K562 (cell line): ENCODE results near the gene ACAP2.

ENCODE experiments used
- ARNT ChIP-seq, 2 experiments: fragments of 450-650 bp; IDR thresholded peaks; 2 replicates each; pipeline ENCODE4 v1.6.1; 2016; ENCODE audit warnings: mild to moderate bottlenecking in 1 of 2
- CHCHD3 ChIP-seq: fragments of 250-450 bp; sonication (Bioruptor Pico); IDR thresholded peaks from 2 replicates; pipeline ENCODE4 v2.1.2; 2022; ENCODE audit warnings: mild to moderate bottlenecking
- FOSL1 ChIP-seq: fragments of 200-800 bp; sonication (Bioruptor generic); conservative IDR thresholded peaks from 2 replicates; pipeline ENCODE4 v1.6.1; 2016; ENCODE audit warnings: missing genetic modification characterization, missing compliant biosample characterization
- GATA2 ChIP-seq: sonication (generic); formaldehyde crosslinking; IDR thresholded peaks from 2 replicates; pipeline ENCODE4 v1.4.0; 2020; ENCODE audit warnings: mild to moderate bottlenecking, missing genetic modification reagents
- POLR2A ChIP-seq: fragments of 450-650 bp; conservative IDR thresholded peaks from 2 replicates; pipeline ENCODE4 v1.6.1; 2016
- SIN3A ChIP-seq, 2 experiments: fragments of 150-350 bp in 1 of 2; IDR thresholded peaks; 2 replicates each; pipeline ENCODE4 v1.6.1; 2011 to 2016; ENCODE audit warnings: borderline replicate concordance in 2 of 2, low read depth in 2 of 2, low read length in 2 of 2, mild to moderate bottlenecking in 2 of 2, moderate library complexity in 2 of 2; ENCODE audit not compliant: control insufficient read depth in 1 of 2
- ZNF263 ChIP-seq: sonication (generic); formaldehyde crosslinking; IDR thresholded peaks from 2 replicates; pipeline ENCODE4 v1.8.0; 2022; ENCODE audit warnings: mild to moderate bottlenecking, missing genetic modification reagents, borderline replicate concordance
- ZNF644 ChIP-seq: fragments of 200-800 bp; sonication (Bioruptor generic); IDR thresholded peaks from 2 replicates; pipeline ENCODE4 v1.6.1; 2016; ENCODE audit warnings: low read depth, missing genetic modification characterization, missing compliant biosample characterization
- ZNF79 ChIP-seq: fragments of 250-450 bp; sonication (Bioruptor Pico); IDR thresholded peaks from 2 replicates; pipeline ENCODE4 v1.4.0; 2020; ENCODE audit warnings: low read depth, mild to moderate bottlenecking, moderate library complexity
- TF ChIP-seq, protein P1 (sequence below), 2 experiments: fragments of 450-650 bp; IDR thresholded peaks; 2 replicates each; pipeline ENCODE4 v1.6.1; 2016
- TF ChIP-seq, protein P2 (sequence below), 3 experiments: IDR thresholded peaks in 2 of 3; conservative IDR thresholded peaks in 1 of 3; 2 replicates each; pipeline ENCODE4 v1.5.1; 2011 to 2012; ENCODE audit warnings: low read length in 3 of 3, mild to moderate bottlenecking in 3 of 3, control low read depth in 2 of 3, improper control_type of control experiment in 1 of 3, inconsistent platforms in 1 of 3, low read depth in 1 of 3, mixed read lengths in 1 of 3, moderate library complexity in 1 of 3; ENCODE audit not compliant: insufficient read depth in 2 of 3
- TF ChIP-seq, protein P3 (sequence below): sonication (generic); formaldehyde crosslinking; IDR thresholded peaks from 2 replicates; pipeline ENCODE4 v1.8.1; 2022; ENCODE audit warnings: missing genetic modification reagents
- TF ChIP-seq, protein P4 (sequence below), 2 experiments: fragments of 450-650 bp in 1 of 2; sonication (generic) in 1 of 2; formaldehyde crosslinking; conservative IDR thresholded peaks; 2 replicates each; pipeline versions ENCODE4 v1.4.0 to v1.8.1; 2020 to 2022; ENCODE audit warnings: mild to moderate bottlenecking in 1 of 2, missing genetic modification reagents in 1 of 2
- TF ChIP-seq, protein P5 (sequence below): IDR thresholded peaks from 2 replicates; pipeline ENCODE4 v1.6.1; 2012; ENCODE audit warnings: low read depth, low read length, improper control_type of control experiment, borderline replicate concordance

DNA sequence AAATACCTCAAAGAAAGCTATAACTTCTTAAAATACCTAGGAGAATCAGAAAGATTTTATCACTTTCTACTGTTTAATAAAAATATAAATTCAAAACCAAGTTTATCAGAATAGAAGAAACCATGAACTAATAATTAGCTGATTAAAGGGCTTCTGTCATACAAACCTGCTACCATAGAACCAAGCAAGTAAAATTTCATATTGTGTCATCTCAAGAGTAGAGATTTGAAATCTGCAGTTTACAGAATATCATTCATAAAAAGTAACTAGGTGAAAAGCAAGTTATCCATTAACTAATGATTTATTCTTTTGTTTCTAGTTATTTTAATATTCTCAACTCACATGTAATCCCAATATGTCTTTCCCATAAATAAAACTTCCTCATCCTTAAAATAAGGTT is 135.1 kb downstream of the ACAP2 start:
- TF ChIP-seq CHCHD3 (no peak), ZNF644 (tag) (no peak), GATA2 (no peak), ARNT (IDR thresholded peaks at IDR 0.05) (no peak), FOSL1 (no peak), POLR2A (no peak), SIN3A (IDR thresholded peaks at IDR 0.05; ENCODE audit: borderline replicate concordance in 2 of 2, control insufficient read depth in 1 of 2, low read depth in 2 of 2, low read length in 2 of 2) (no peak), ZNF263 (CRISPR knock-in tag) (no peak), ZNF79 (CRISPR knock-in tag) (no peak)
- TF ChIP-seq, protein P1, sequence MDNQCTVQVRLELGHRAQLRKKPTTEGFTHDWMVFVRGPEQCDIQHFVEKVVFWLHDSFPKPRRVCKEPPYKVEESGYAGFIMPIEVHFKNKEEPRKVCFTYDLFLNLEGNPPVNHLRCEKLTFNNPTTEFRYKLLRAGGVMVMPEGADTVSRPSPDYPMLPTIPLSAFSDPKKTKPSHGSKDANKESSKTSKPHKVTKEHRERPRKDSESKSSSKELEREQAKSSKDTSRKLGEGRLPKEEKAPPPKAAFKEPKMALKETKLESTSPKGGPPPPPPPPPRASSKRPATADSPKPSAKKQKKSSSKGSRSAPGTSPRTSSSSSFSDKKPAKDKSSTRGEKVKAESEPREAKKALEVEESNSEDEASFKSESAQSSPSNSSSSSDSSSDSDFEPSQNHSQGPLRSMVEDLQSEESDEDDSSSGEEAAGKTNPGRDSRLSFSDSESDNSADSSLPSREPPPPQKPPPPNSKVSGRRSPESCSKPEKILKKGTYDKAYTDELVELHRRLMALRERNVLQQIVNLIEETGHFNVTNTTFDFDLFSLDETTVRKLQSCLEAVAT (IDR thresholded peaks at IDR 0.05): no peak
- TF ChIP-seq, protein P2, sequence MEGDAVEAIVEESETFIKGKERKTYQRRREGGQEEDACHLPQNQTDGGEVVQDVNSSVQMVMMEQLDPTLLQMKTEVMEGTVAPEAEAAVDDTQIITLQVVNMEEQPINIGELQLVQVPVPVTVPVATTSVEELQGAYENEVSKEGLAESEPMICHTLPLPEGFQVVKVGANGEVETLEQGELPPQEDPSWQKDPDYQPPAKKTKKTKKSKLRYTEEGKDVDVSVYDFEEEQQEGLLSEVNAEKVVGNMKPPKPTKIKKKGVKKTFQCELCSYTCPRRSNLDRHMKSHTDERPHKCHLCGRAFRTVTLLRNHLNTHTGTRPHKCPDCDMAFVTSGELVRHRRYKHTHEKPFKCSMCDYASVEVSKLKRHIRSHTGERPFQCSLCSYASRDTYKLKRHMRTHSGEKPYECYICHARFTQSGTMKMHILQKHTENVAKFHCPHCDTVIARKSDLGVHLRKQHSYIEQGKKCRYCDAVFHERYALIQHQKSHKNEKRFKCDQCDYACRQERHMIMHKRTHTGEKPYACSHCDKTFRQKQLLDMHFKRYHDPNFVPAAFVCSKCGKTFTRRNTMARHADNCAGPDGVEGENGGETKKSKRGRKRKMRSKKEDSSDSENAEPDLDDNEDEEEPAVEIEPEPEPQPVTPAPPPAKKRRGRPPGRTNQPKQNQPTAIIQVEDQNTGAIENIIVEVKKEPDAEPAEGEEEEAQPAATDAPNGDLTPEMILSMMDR (IDR thresholded peaks at IDR 0.05 in 2 of 3, conservative IDR thresholded peaks at IDR 0.05 in 1 of 3; ENCODE audit: insufficient read depth in 2 of 3, low read depth in 1 of 3, low read length in 3 of 3): no peak
- TF ChIP-seq, protein P3, sequence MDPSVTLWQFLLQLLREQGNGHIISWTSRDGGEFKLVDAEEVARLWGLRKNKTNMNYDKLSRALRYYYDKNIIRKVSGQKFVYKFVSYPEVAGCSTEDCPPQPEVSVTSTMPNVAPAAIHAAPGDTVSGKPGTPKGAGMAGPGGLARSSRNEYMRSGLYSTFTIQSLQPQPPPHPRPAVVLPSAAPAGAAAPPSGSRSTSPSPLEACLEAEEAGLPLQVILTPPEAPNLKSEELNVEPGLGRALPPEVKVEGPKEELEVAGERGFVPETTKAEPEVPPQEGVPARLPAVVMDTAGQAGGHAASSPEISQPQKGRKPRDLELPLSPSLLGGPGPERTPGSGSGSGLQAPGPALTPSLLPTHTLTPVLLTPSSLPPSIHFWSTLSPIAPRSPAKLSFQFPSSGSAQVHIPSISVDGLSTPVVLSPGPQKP (CRISPR knock-in tag): no peak
- TF ChIP-seq, protein P4, sequence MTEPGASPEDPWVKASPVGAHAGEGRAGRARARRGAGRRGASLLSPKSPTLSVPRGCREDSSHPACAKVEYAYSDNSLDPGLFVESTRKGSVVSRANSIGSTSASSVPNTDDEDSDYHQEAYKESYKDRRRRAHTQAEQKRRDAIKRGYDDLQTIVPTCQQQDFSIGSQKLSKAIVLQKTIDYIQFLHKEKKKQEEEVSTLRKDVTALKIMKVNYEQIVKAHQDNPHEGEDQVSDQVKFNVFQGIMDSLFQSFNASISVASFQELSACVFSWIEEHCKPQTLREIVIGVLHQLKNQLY (CRISPR knock-in tag; conservative IDR thresholded peaks at IDR 0.05): no peak
- TF ChIP-seq, protein P5, sequence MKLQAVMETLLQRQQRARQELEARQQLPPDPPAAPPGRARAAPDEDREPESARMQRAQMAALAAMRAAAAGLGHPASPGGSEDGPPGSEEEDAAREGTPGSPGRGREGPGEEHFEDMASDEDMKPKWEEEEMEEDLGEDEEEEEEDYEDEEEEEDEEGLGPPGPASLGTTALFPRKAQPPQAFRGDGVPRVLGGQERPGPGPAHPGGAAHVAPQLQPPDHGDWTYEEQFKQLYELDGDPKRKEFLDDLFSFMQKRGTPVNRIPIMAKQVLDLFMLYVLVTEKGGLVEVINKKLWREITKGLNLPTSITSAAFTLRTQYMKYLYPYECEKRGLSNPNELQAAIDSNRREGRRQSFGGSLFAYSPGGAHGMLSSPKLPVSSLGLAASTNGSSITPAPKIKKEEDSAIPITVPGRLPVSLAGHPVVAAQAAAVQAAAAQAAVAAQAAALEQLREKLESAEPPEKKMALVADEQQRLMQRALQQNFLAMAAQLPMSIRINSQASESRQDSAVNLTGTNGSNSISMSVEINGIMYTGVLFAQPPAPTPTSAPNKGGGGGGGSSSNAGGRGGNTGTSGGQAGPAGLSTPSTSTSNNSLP: no peak
